GM21737 (cell line): ENCODE results near the gene CNIH3.
A peak's percentile ranks its signal among the peaks of the same experiment; 100 is the strongest.

Experiments used
- ATAC-seq: cut with Tn5 transposase; IDR thresholded peaks from one replicate; pipeline ENCODE4 v1.9.1; 2021; ENCODE audit warnings: mild to moderate bottlenecking, moderate library complexity; ENCODE audit not compliant: unreplicated experiment

Gene CNIH3

DNA sequence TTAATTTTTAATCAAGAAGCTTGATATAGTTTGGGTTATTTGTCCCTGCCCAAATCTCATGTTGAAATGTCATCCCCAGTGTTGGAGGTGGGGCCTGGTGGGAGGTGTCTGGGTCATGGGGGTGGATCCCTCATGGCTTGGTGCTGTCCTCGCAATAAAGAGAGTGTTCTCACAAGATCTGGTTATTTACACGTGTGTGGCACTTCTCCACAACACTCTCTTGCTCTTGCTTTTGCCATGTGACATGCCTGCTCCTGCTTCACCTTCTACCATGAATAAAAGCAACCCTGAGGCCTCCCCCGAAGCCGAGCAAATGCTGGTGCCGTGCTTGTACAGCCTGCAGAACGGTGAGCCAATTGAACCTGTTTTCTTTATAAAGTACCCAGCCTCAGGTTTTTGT, 2.6 kb upstream of the CNIH3 start:
- ATAC-seq: no peak

DNA sequence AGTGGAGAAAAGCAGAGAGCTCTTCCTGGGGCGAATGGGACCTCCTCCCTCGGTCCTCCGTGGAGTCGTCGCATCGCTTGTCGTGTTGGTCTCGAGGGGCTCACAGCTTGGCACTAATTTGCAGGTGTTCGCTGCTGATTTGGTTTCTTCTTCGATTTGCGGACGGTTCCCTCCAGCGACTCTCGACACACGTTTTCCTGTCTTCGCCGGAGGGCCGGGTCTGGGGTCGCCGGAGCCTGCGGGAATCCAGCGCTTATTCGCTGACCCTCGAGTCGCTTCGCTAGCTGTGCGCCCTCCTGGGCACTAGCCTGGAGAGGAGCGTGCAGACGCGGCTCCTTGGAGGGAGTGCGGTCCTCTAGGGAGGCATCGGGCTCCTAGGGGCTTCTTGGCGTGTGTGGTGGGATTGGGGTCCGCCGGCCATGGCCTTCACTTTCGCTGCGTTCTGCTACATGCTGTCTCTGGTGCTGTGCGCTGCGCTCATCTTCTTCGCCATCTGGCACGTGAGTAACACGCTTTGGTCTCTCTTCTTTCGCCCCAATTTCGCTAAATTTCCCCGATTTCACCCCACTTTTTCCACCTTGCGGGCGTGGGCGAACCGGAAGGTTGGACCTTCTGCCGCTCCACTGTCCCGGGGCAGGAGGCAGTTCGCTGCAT, 766 bp downstream of the CNIH3 start:
- no peak for ATAC-seq

DNA sequence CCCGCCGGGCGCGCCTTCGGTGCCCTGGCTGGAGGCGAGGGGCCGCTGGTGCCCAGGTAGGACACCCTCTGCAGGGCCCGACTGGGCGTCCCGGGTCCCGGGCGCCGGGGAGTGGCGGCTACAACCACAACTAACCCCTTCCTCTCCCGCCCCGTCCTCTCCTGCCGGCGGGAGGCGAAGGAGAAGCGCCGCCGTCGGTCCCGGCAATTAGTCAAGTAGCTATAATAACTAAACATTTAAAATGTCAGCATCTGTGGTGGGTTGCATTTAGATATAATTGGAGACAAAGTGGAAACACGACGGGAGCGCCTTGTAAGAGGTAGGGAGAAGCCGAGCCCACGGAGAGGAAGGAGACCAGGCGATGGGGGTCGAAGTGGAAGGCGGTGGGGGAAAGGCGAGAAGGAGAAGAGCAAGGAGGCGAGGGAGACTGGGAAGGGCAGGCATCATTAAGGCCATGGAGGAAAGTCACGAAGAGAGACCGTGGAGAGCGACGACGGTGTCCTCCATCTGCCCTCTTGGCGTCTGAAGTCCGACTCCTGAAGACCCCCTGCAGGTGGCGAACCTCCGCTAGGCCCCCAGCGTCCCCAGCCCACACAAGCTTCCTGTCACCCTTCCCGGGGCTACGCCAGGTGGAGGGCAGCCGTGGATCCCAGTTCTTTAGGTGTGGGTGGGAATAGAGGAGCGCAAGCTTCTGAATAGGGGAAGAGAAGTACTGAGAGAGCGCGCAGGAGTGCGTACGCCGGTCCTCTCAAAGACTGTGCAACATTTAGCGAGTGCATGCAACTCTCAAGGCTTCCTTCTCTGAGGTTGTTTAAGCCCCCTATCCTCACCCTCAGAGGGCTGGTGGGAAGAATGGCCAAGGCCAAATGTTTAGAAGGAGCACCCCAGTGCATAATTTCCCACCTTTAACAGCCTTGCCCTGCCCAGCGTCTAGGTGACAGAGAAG, 1.6 kb downstream of the CNIH3 start:
- no peak for ATAC-seq

DNA sequence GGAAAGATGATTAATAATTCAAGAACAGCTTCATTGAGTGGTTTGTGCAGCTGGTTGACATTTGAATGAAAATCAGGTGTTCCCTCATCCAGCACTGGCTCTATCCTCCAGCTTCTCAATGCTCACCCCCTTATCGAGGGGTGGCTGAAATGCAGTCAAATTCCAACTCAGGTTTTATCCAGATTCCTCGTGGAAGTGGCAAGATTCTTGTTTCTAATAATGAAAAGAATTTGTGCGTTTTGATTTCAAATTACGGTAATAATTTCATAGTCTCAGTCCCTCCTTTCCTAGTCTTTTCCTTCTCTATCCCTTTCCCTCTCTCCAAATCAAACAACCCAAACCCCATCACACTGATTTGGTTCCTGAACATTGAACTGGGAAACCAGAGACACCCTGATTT, 3.1 kb downstream of the CNIH3 start:
- no peak for ATAC-seq

DNA sequence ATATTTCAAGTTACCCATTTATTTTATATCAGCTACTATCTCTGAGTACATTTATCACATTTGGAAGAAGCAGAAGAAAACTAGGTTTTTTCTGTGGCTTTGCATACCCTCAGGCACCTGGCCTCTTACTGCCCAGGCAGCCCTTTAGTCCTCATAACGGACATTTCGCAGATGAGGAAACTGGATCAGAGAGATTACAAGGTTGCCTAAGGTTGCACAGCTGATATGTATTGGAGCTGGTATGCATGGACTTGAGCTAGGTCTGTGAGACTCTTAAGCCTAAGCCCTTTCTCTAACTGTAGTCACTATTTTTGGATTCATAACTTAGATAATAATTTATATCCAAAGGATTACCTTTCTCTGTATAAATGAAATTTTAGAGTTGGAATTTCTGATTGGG, 4.0 kb downstream of the CNIH3 start:
- no peak for ATAC-seq

DNA sequence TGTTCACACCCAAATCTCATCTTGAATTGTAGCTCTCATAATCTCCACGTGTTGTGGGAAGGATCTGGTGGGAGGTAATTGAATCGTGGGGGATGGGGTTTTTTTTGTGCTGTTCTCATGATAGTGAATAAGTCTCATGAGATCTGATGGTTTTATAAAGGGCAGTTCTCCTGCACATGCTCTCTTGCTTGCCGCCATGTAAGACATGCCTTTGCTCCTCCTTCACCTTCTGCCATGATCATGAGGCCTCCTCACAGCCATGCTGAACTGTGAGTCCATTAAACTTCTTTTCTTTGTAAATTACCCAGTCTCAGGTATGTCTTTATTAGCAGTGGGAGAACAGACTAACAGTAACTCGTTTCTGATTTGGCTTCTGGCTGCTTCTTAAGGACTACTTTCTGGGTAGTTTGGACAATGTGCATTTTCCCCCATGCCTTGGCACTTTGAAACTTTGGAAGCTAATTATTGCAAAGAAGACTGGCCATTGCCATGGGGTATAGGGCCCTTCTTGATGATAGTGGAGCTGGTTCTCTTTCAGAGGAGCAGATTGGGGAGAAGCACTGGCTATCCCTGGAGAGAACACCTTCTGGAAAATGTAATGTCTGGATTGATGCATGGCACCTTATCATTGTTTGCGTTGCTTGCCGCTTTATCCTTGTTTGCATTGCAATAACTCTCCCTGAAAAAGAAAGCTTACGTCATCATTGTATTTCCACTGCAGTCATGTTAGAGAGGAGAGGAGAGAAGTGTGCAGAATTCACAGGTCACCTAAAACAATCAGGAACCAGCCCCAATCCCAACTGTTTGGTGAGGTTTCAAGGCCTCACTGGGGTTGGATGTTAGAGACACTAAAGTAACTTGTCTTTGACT, 5.9 kb downstream of the CNIH3 start:
- no peak for ATAC-seq

DNA sequence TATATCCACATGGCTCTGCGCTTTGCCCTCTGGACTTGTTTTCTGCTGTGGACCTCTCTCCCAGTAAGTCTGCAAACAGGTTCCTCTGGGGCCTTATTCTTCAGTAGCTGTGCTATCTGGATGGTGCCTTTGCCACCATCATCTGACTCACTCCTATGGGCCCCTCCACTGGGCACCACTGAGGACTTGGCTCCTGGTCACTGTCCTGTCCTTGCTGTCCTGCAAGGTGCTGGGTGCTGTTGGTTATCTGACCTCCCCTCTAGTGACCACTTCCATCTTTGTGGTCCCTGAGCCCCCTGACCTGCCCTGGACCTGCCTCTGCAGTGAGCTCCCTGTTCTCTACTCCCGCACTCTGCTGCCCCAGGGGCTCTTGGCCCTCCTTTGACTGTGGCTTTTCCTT, 6.7 kb downstream of the CNIH3 start:
- no peak for ATAC-seq

DNA sequence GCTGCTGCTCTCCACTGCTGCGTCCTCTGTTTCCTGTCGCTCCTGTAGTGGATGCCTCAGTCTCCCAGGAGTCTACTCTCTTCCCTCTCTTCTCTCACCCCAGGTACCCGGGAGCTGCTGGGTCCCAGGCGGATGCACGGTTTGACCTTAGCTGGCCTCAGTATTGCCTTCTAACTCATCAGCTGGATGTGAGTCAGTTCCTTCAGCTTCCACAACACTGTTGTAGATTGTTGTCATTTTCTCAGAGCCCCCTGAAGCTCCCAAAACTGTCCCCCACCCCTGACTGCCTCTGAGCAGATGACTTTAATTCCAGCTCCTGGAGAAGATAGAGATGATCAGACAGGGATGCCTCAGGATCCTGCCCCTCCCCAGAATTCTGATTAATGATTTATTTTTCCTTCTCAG, 7.2 kb downstream of the CNIH3 start:
- ATAC-seq: no peak

DNA sequence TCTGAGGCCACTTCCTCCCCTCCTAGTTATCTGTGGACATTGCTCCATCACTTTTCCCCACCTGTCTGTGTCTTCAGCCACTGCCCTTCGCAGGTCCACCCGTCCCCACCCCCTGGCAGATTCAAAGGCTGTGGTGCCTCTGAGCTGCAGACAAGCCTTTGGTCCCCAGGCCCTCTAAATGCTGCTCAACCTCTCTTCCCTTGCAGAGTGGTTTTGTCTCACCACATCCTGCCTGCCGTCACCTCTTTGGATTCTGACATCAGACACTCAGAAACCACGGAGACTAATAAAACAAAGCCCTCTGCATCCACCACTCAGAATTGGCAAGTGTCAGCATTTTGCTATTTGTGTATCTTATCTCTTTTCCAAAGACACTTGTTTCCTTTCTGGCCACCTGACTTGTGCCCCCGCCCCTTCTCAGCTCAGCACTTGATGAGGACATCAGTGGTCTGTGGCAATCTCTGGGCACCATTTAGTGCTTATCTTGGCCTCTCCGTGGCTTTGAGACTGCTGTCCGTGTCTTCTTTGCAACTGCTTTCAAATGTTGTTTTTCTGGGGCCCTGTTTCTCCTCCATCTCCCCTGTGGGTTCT, 7.7 kb downstream of the CNIH3 start:
- peak; percentile 88 for ATAC-seq

DNA sequence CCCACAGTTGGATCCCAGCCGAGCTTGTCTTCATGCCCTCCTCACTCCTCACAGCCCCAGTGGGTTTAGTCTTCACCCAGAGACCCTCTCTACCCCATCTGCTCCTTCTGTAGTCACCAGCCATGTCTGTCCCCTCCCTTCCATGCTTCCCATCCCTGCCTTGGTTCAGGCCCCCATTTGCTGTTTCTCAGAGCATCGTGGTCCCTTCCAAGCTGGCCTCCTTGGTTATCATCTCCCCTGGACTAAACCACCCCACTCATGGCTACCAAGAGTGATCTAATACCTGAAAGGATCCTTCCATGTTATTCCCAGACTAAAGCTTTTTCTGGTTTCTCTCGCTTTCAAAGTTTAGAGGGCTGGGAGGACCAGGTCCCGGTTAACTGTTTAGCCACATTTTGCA, 8.3 kb downstream of the CNIH3 start:
- no peak for ATAC-seq

DNA sequence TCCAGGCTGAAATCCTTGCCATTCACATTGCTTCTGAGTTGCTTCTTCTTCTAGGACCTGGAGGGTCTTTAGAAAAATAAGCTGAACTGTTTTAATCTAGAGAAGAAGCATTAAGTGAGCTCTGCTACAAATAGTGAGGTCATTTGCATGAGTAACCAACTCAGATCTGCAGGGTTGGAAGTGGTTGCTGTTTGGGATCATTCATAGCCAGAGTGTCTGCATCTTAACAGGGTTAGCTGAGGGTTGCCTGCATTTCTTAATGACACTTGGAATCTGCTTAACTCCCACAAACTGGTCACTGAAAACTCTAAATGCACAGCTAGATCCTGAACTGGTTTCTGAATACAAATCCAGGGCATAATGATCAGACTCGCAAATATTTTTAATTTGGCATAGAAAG, 9.9 kb downstream of the CNIH3 start:
- ATAC-seq: no peak

DNA sequence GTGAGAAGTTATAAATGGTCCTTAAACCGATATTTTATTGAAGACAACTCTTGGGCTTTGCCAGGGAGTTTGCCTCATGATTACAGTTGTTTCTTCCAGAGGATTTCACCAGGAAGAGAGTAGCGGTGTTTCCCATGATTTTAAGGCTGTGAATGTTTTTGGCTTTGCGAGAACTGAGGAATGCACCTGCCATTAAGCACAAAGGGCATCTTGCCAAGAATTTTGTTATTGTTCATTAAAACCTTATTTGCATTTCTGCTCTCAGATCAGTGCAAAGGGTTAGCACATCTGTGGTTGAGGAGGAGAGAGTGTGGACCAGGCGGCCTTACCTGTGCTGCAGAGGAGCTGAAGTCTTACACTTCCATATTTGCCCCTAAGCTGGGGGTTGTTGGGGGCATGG, 13.8 kb downstream of the CNIH3 start:
- no peak for ATAC-seq

DNA sequence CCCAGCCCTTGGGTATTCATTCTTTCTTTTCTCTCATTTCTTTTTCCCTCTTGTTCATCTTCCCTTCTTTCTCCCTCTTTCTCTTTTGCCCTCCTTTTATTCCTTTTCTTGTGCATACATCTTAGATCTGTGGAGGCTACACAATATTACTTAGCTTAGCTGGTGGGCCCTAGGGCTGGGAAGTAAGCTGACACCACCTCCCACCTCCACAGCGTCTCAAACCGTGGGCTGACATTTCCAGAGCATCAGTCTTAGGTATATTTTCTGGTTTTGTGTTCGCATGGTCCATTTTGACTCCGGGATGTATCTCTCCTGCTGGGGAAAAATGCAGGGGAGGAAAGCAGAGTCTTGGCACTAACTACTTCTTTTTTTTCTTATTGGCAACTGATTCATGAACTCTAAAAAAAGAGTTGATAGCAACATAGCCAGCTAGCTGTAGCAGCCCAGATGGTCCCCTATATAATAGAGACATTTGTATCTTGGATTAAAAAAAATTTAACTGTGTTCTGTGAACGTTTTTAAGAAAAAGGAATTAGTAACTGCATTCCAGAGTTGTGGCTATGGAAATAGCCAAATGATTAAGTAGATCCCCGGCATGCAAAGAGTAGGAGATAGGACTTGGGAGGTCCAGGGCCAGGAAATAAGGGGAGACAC, 15.5 kb downstream of the CNIH3 start:
- no peak for ATAC-seq

DNA sequence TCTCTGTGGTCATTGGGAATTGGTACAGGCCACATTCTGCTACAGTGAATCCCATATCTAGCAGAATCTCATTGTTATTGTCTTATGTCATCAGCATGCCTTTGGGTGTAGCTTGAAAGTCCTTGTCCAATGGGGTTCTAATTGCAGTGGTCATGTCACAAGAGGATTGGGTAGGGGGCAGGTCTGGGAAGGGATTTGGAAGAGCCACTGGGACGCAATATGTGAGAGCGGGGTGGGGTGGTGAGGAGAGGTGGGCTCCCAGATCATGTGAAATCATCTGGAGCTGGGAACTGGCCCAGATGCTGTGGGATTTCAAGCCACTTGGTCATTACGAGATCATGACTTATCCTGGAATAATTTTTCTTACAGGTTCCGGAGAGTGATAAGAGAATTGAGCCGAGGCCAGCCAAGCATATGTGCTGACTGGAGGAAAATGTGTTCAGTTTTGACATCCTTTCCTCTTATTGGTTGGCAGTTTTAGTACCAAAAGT, 16.3 kb downstream of the CNIH3 start:
- no peak for ATAC-seq

DNA sequence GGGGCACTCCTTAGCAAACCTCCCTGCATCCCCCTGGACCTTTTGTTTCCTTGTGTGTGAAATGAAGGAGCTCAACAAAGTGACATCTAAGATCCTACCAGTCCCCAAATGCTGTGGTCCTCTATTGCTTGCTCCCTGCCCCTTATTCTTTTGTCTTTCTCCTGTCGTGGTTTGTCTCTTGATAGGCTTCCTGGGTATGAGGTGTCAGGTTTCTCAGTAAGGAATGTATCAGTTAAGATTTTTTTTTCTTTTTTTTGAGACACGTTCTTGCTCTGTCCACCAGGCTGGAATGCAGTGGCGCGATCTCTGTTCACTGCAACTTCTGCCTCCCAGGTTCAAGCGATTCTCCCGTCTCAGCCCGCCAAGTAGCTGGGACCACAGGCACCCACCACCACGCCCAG, 16.8 kb downstream of the CNIH3 start:
- no peak for ATAC-seq

DNA sequence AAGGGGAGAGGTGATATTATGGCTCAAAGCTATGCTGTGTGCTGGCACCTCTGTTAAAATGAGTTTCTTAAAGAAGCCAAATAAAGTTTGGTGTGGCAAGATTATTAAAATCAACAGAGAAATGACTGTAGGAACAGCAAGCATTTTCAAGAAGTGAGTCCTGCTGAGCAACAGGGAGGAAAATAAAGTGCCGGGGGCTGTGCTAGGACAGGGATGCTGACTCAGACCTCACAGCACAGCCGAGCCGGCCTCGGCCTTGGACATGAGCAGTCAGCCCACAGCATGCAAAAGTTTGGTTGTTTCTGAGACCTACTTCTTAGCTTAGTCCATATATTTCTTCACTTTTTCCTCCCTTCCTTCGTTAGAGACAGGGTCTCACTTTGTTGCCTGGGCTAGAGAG, 19.2 kb downstream of the CNIH3 start:
- ATAC-seq: no peak

DNA sequence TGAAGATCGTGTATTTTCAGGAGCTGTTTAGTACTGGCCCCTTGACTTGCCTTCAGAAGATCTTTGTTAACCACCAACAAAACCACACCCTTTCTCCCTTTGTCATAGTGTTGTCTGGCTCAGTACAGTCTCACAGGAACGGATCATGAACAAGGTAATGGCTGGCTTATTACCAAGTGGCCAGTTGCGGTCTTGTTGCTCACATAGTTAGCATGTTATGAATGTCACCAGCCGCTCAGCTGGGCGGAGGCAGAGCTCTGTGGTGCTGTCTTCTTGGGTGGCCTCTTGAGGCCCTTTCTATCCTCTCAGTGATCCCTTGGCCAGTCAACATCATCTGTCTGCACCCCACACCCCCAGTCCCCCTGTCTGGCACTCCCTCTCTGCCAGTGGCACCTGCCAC, 21.4 kb downstream of the CNIH3 start:
- ATAC-seq: no peak

DNA sequence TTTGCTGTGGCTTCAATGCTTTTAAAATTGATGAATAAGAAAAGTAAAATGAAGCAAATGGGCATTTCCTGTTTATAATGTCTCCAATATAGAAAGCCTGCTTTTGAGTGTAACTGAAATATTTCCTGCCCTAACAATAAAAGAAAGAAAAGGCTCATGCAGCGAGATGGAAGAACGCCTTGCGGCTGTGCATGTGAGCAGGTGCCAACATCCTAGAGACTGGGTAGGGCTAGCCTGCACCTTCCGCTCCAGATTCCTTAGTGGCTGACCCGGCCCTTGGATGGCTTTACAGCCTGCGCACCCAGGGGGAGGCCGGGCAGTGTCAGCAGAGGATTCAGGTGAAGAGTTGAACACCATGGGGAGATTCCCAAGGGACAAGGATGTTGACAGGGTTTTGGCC, 21.8 kb downstream of the CNIH3 start:
- no peak for ATAC-seq

DNA sequence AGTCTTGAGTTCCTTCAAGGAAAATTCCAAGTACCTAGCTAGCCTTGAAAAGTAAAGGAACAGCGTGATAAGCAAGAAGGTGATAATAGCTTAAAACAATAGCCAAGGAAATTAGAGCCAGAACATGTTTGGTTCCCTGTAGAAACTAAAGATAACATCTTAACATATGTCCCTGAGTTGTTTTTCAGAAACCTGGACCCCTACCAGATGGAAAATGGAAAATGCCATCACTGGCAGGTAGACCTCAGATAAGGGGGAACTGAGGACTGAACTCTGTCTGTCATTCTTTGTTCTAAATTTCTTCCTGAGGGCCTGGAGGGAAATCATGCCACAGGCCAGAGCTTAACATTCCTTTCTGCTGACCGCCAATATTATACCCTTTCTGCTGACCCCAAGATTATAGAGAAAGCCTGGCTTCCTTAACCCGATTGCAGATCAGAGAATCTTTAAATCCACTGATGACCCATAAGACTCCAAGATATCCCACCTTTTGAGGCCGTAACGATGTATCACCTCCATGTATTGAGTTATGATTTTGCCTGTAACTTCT, 23.4 kb downstream of the CNIH3 start:
- ATAC-seq: no peak

DNA sequence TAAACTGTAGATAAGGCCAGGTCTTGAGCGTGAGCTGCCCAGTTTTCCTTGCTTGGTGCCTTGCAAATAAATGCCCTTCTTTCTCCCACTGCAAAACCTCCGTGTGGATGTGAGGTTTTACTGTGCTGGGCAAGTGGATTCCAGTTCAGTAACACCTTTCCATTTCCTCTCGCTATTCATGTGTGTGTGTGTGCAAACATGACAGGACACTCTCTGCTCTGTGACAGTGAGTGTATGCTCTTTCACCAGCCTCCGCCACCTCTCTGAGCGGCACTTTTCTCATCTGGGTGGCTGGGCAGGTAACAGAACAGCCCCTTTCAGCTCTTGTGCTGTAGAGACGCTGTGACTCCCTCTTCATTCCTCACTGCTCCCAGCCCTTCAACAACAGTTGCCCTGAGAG, 23.9 kb downstream of the CNIH3 start:
- no peak for ATAC-seq
